Kidney (tissue), 22 donors: ENCODE results near the gene PCBP4. TPM values are rescaled to one million over a fixed set of nuclear protein-coding genes. Genes with fewer than 3 reads are reported as not detected.

Experiments used
- DNase-seq, 5 donors: peaks; one replicate each; pipeline ENCODE4 v3.0.0-alpha.2; 2013 to 2020
- FAIRE-seq: peaks from 2 replicates; lab custom pipeline; 2012; peaks lifted over from hg19 to GRCh38; lab: Jason Lieb, UNC
- H3K27ac ChIP-seq, 2 donors: one replicate each; pipeline ENCODE4 v1.7.0; 2013; ENCODE audit warnings: low read depth in 2 of 2, low read length in 2 of 2, inconsistent platforms in 1 of 2
- H3K27me3 ChIP-seq: one replicate; pipeline ENCODE4 v1.7.1; 2013; ENCODE audit warnings: low read length, inconsistent platforms; ENCODE audit not compliant: control insufficient read depth, insufficient read depth
- H3K36me3 ChIP-seq, 3 donors: one replicate each; pipeline versions ENCODE4 v1.7.0 to v1.7.1; 2013; ENCODE audit warnings: low read length in 3 of 3, control low read depth in 1 of 3, inconsistent platforms in 1 of 3; ENCODE audit not compliant: insufficient read depth in 3 of 3, control insufficient read depth in 2 of 3
- H3K4me1 ChIP-seq, 3 donors: one replicate each; pipeline versions ENCODE4 v1.7.0 to v1.7.1; 2013; ENCODE audit warnings: low read length in 3 of 3, inconsistent platforms in 1 of 3, low read depth in 1 of 3; ENCODE audit not compliant: control insufficient read depth in 2 of 3, insufficient read depth in 2 of 3
- H3K4me3 ChIP-seq, 3 donors: one replicate each; pipeline versions ENCODE4 v1.7.0 to v1.8.1; 2013; ENCODE audit warnings: low read length in 3 of 3, control low read depth in 1 of 3, inconsistent platforms in 1 of 3
- H3K9ac ChIP-seq, 3 donors: one replicate each; pipeline versions ENCODE4 v1.7.0 to v1.7.1; 2013; ENCODE audit warnings: low read length in 3 of 3, control low read depth in 1 of 3, inconsistent platforms in 1 of 3
- H3K9me3 ChIP-seq, 3 donors: one replicate each; pipeline versions ENCODE4 v1.7.0 to v1.7.1; 2013; ENCODE audit warnings: low read length in 3 of 3, control low read depth in 1 of 3, inconsistent platforms in 1 of 3; ENCODE audit not compliant: control insufficient read depth in 2 of 3, insufficient read depth in 1 of 3
- intact Hi-C: fragments of 100-400 bp; cut with DNase I; formaldehyde crosslinking; loops from one replicate; pipeline ENCODE4 v1.11.1; 2022
- long read RNA-seq, 10 donors: library from polyadenylated mRNA in 1 of 10; unstranded in 1 of 10; transcript quantifications; one replicate each; pipeline ENCODE4 v2.0.0 and lab custom pipeline, GENCODE V29; 2021 to 2026
- polyA plus RNA-seq: library from polyadenylated mRNA; stranded (reverse); fragments of 350-450 nt; fragmentation: Illumina TruSeq; extraction: RNeasy Lipid Tissue Mini Kit (QIAGEN cat#74804); gene quantifications from one replicate; pipeline ENCODE4 v1.2.3, GENCODE V29; 2014; ENCODE audit warnings: low read depth, low replicate concordance; ENCODE audit not compliant: insufficient read depth
- total RNA-seq: library from RNA; stranded (reverse); fragmentation: NEBNext Ultra II Directional; extraction: Animal tissue kit (Norgen Biotek cat#: 25700); gene quantifications from one replicate; pipeline ENCODE4 v1.2.1, GENCODE V29; 2021
- TF ChIP-seq, protein P1 (sequence below): IDR thresholded peaks from 3 replicates; pipeline ENCODE4 v1.5.1; 2012; ENCODE audit warnings: mild to moderate bottlenecking, moderate library complexity, borderline replicate concordance; ENCODE audit not compliant: insufficient read depth; ENCODE audit errors: extremely low read depth
- donor health status: control.
- donor health status: control.
- donor health status: control.
- donor health status: control.
- donor health status: control.
- donor health status: DM: yes; HTN: yes; CAD: no.
- donor health status: Normal renal cell carcinoma (clear cell type).

Gene PCBP4
- total RNA-seq (31.7 TPM), polyA plus RNA-seq (34.0 TPM)
- long read RNA-seq, donor 1, partial matches to known transcripts = 23 of 28 reads
- long read RNA-seq, donor 1, other reads (novel, unspliced or antisense) = 0 of 28 reads
- long read RNA-seq, donor 2, partial matches to known transcripts = 55 of 87 reads
- long read RNA-seq, donor 2, other reads (novel, unspliced or antisense) = 31 of 87 reads
- long read RNA-seq, donor 3, partial matches to known transcripts = 121 of 193 reads
- long read RNA-seq, donor 3, other reads (novel, unspliced or antisense) = 72 of 193 reads
- long read RNA-seq, donor 4, partial matches to known transcripts = 0 of 6 reads
- long read RNA-seq, donor 4, other reads (novel, unspliced or antisense) = 5 of 6 reads
- long read RNA-seq, donor 5 = 0 reads
- long read RNA-seq, donor 6, partial matches to known transcripts = 0 of 2 reads
- long read RNA-seq, donor 6, other reads (novel, unspliced or antisense) = 0 of 2 reads
- long read RNA-seq, donor 7, transcript PCBP4-202 (13 exons, 2,015 nt) = major isoform, 9 of 46 reads
- long read RNA-seq, donor 7, partial matches to known transcripts = 3 of 46 reads
- long read RNA-seq, donor 7, other reads (novel, unspliced or antisense) = 32 of 46 reads
- long read RNA-seq, donor 8 = 0 reads
- long read RNA-seq, donor 9 = 0 reads
- long read RNA-seq, donor 10, partial matches to known transcripts = 0 of 5 reads
- long read RNA-seq, donor 10, other reads (novel, unspliced or antisense) = 0 of 5 reads

DNA sequence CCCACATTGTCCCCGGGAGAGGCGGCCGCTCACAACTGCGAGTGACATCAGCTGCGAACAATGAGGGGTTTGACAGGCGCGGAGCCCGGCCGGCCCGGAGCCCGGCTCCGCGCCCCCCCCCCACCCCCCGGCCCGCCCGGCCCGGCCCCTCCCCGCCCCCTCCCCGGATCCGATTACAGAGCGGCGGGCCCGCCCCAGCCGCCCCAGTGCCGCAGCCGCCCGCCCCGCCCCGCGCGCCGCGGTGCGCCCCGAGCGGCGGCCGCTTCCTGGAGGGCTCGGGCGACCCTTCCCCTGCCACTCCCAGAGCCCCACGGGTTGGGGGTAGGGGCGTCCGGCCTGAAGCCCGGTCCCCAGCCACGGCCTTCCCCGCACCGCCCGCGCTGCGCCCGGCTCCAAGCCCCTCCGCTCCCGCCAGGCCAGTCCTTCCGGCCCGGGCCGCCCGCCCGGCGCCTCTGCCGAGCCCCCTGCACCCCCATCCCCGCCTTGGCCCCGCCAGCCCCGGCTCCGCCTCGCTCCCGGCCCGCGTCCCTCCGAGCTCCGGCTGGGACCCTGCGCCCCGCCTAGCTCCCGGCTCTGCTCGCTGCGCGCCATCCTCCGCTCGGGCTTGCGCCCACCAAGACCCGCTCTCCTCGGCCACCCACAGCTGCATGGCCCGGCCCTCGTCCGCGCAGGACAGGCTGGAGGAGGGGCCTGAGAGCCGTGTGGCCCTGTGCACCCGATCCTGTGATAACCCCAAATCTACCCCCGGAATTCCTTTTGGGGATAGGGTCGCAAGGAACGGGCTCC lies at the start of gene PCBP4:
TSS of gene PCBP4 (minus strand) at position 71 of the 786 bp plus-strand sequence. CDS start 6,214 bp downstream, outside the sequence.
- peaks cover 0 to 5% (median 0%) of the 10 kb centered on the region in 3 donors for H3K36me3 ChIP-seq
- FAIRE-seq (no peak), DNase-seq (peak; percentile 68 to 91 (median 86))
- H3K27ac ChIP-seq = peak within 1 kb of the TSS; percentile 71 to 81
- no peaks in the 10 kb centered on the region for H3K9me3 ChIP-seq
- H3K9ac ChIP-seq = peak within 1 kb of the TSS; percentile 47 to 95 (median 69)
- TF ChIP-seq, protein P1, sequence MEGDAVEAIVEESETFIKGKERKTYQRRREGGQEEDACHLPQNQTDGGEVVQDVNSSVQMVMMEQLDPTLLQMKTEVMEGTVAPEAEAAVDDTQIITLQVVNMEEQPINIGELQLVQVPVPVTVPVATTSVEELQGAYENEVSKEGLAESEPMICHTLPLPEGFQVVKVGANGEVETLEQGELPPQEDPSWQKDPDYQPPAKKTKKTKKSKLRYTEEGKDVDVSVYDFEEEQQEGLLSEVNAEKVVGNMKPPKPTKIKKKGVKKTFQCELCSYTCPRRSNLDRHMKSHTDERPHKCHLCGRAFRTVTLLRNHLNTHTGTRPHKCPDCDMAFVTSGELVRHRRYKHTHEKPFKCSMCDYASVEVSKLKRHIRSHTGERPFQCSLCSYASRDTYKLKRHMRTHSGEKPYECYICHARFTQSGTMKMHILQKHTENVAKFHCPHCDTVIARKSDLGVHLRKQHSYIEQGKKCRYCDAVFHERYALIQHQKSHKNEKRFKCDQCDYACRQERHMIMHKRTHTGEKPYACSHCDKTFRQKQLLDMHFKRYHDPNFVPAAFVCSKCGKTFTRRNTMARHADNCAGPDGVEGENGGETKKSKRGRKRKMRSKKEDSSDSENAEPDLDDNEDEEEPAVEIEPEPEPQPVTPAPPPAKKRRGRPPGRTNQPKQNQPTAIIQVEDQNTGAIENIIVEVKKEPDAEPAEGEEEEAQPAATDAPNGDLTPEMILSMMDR = no peak
- peaks cover 0 to 12% (median 4%) of the 10 kb centered on the region in 3 donors for H3K4me1 ChIP-seq
- H3K27me3 ChIP-seq = no peaks in the 10 kb centered on the region
- H3K4me3 ChIP-seq = peak within 1 kb of the TSS; percentile 60 to 77 (median 69)
- intact Hi-C loops = no loop called here

GRCh38 chr3:52015438-52016228 lies 48.4 kb upstream of the PCBP4 start:
- FAIRE-seq (no peak), DNase-seq (no peak)

GRCh38 chr3:52014613-52015012 lies 47.4 kb upstream of the PCBP4 start:
- Histone ChIP-seq H3K4me1 (peaks cover 0 to 33% (median 0%) of the 10 kb centered on the region in 3 donors), H3K4me3 (no peak overlapping the region), H3K27ac (no peak overlapping the region), H3K27me3 (no peaks in the 10 kb centered on the region), H3K36me3 (no peaks in the 10 kb centered on the region), H3K9ac (no peak overlapping the region), H3K9me3 (no peaks in the 10 kb centered on the region)
- intact Hi-C loops = loop anchor here (5.0 kb wide), 1 partner anchor 33 kb away; no protein-coding TSS in a partner anchor
- FAIRE-seq (no peak), DNase-seq (no peak)
- TF ChIP-seq, protein P1 = no peak

More at GRCh38 chr3:52015438-52016228, 48.4 kb upstream of the PCBP4 start:
- H3K4me1 ChIP-seq = peaks cover 0 to 40% (median 0%) of the 10 kb centered on the region in 3 donors
- H3K27me3 ChIP-seq = no peaks in the 10 kb centered on the region
- no peaks in the 10 kb centered on the region for H3K9me3 ChIP-seq
- no peaks in the 10 kb centered on the region for H3K36me3 ChIP-seq
- intact Hi-C loops = no loop called here
- no peak overlapping the region for H3K9ac ChIP-seq
- H3K27ac ChIP-seq = no peak overlapping the region
- TF ChIP-seq, protein P1 = no peak
- no peak overlapping the region for H3K4me3 ChIP-seq
